ENCODE data around the gene EIF2B2. TPM values are rescaled to one million over a fixed set of nuclear protein-coding genes. Genes with fewer than 3 reads are reported as not detected.

EIF2B2 gene
- total RNA-seq, 1 experiment from 2014 or later = 48.3 TPM

GRCh38 chr14:75040959-75041358 lies 38.2 kb downstream of the EIF2B2 start:
- no peak overlapping the region for H3K27ac Mint-ChIP-seq
- peaks cover 1 to 26% (median 12%) of the 10 kb centered on the region in 3 experiments; a peak in 5 of 7 replicates for H3K36me3 Mint-ChIP-seq (ENCODE audit: insufficient read depth in 1 of 3, low read depth in 3 of 3)
- H2AK5ac ChIP-seq (ENCODE audit: insufficient read length, low read length) = no peak overlapping the region
- H3K4me1 Mint-ChIP-seq = no peaks in the 10 kb centered on the region
- H3K56ac ChIP-seq (ENCODE audit: insufficient read length, low read depth, low read length) = no peak overlapping the region
- no peak for TF ChIP-seq CTCF (conservative IDR thresholded peaks at IDR 0.05)
- no peaks in the 10 kb centered on the region for H3K9me3 Mint-ChIP-seq
- H3K27me3 ChIP-seq (ENCODE audit: insufficient read depth, low read length) = no peaks in the 10 kb centered on the region
- H4K20me1 ChIP-seq (ENCODE audit: control insufficient read depth, insufficient read depth, insufficient read length) = no peaks in the 10 kb centered on the region
- H4K5ac ChIP-seq (ENCODE audit: insufficient read length, low read depth, low read length) = no peak overlapping the region
- H2BK12ac ChIP-seq (ENCODE audit: insufficient read length, low read depth, low read length) = no peak overlapping the region
- H3K4ac ChIP-seq (ENCODE audit: low read depth, low read length) = no peak overlapping the region
- H3T11ph ChIP-seq (ENCODE audit: low read length) = no peak overlapping the region
- no CpG with 5 or more reads among the region's 2 CpGs for WGBS (ENCODE audit: extremely low coverage, insufficient read length, low lambda C conversion rate)
- H2BK20ac ChIP-seq (ENCODE audit: low read depth, low read length, poor library complexity, severe bottlenecking) = no peak overlapping the region
- no peak overlapping the region for H2BK15ac ChIP-seq (ENCODE audit: low read depth, low read length)
- no peak overlapping the region for H4K8ac ChIP-seq (replicated peaks; ENCODE audit: insufficient read length, low read depth, low read length)
- H3K9me3 ChIP-seq (ENCODE audit: control insufficient read depth, low read depth, low read length) = no peaks in the 10 kb centered on the region
- no peaks in the 10 kb centered on the region for H3K23me2 ChIP-seq (ENCODE audit: insufficient read length, low read depth, low read length, poor library complexity, severe bottlenecking)
- H3K9ac ChIP-seq (ENCODE audit: extremely low read depth, insufficient read length, low read length) = no peak overlapping the region
- H3K14ac ChIP-seq (ENCODE audit: insufficient read depth, low read length) = no peak overlapping the region
- no peaks in the 10 kb centered on the region for H3K79me1 ChIP-seq (ENCODE audit: insufficient read depth, low read depth, low read length, poor library complexity, severe bottlenecking)
- H2BK120ac ChIP-seq (ENCODE audit: low read depth, low read length, poor library complexity, severe bottlenecking) = no peak overlapping the region
- H3K27ac ChIP-seq (ENCODE audit: insufficient read length, low read depth, low read length) = no peak overlapping the region
- no peaks in the 10 kb centered on the region for H3K27me3 Mint-ChIP-seq (ENCODE audit: low read depth)
- H3K4me2 ChIP-seq (ENCODE audit: insufficient read depth, insufficient read length, low read length) = no peak overlapping the region
- no peak overlapping the region for H3K4me3 Mint-ChIP-seq
- DNase-seq = no peak
- no peak overlapping the region for H4K91ac ChIP-seq (ENCODE audit: insufficient read length, low read depth, low read length)
- H3K79me2 ChIP-seq (ENCODE audit: insufficient read depth, low read length) = no peaks in the 10 kb centered on the region
- no peak overlapping the region for H3K18ac ChIP-seq (ENCODE audit: insufficient read length, low read depth, low read length)
- no peak overlapping the region for H3K23ac ChIP-seq (ENCODE audit: insufficient read length, low read depth, low read length)
- H3K4me1 ChIP-seq (ENCODE audit: insufficient read depth, low read length) = no peaks in the 10 kb centered on the region
- no peak overlapping the region for H2BK5ac ChIP-seq (ENCODE audit: insufficient read length, low read length)
- no peak overlapping the region for H2AFZ ChIP-seq (ENCODE audit: low read length)

All from H9 (cell line).